ENCODE measurements around the gene SFMBT2.
A peak's percentile ranks its signal among the peaks of the same experiment; 100 is the strongest.

Gene SFMBT2

DNA sequence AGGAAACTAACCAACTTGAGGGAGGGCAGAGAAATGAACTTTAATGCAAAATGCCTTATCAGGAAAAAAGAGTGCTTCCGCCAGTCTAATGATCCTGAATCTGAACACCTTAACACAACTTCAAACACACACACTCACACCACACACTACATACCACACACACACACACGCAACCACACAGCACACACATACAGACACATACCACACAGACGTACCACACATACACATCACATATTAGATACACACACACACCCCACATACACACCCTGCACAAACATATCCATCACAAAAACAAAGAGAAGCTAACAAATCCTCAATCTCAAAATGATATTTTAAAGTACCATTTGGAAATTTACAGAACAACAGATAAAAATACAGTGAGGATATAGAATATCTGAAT lies 175.5 kb downstream of the SFMBT2 start:
- Histone ChIP-seq H3K79me2 (ENCODE audit: insufficient read depth, low read depth) (peaks cover 8% of the 10 kb centered on the region; the same call in 1 of the 2 replicates), H3K4me1 (ENCODE audit: low read depth, poor library complexity, severe bottlenecking) (peaks cover 47% of the 10 kb centered on the region), H3K36me3 (ENCODE audit: insufficient read depth) (no peaks in the 10 kb centered on the region), H3K4me2 (no peak overlapping the region), H3K27ac (no peak overlapping the region), H3K4me3 (IDR thresholded peaks at IDR 0.05; ENCODE audit: insufficient read depth, low read depth, low read length) (no peak overlapping the region), H3K27me3 (ENCODE audit: insufficient read depth, low read depth) (no peaks in the 10 kb centered on the region), H4K20me1 (ENCODE audit: insufficient read depth) (no peaks in the 10 kb centered on the region), H2AFZ (ENCODE audit: low read depth) (no peak overlapping the region), H3K9ac (no peak overlapping the region)
- TF ChIP-seq CTCF (conservative IDR thresholded peaks at IDR 0.05; ENCODE audit: low read depth, low read length): no peak

GRCh38 chr10:7234109-7234508 lies 176.7 kb downstream of the SFMBT2 start:
- no peak overlapping the region for H3K9ac ChIP-seq
- H3K4me3 ChIP-seq (IDR thresholded peaks at IDR 0.05; ENCODE audit: insufficient read depth, low read depth, low read length): no peak overlapping the region
- no peak overlapping the region for H2AFZ ChIP-seq (ENCODE audit: low read depth)
- peaks cover 8% of the 10 kb centered on the region; the same call in 1 of the 2 replicates for H3K79me2 ChIP-seq (ENCODE audit: insufficient read depth, low read depth)
- peaks cover 35% of the 10 kb centered on the region for H3K4me1 ChIP-seq (ENCODE audit: low read depth, poor library complexity, severe bottlenecking)
- H4K20me1 ChIP-seq (ENCODE audit: insufficient read depth): no peaks in the 10 kb centered on the region
- peak overlapping the region; percentile 22; the same call in 1 of the 2 replicates for H3K27ac ChIP-seq
- H3K27me3 ChIP-seq (ENCODE audit: insufficient read depth, low read depth): no peaks in the 10 kb centered on the region
- H3K4me2 ChIP-seq: peak overlapping the region; percentile 29; the same call in 1 of the 2 replicates
- H3K36me3 ChIP-seq (ENCODE audit: insufficient read depth): no peaks in the 10 kb centered on the region
- no peak for TF ChIP-seq CTCF (conservative IDR thresholded peaks at IDR 0.05; ENCODE audit: low read depth, low read length)

DNA sequence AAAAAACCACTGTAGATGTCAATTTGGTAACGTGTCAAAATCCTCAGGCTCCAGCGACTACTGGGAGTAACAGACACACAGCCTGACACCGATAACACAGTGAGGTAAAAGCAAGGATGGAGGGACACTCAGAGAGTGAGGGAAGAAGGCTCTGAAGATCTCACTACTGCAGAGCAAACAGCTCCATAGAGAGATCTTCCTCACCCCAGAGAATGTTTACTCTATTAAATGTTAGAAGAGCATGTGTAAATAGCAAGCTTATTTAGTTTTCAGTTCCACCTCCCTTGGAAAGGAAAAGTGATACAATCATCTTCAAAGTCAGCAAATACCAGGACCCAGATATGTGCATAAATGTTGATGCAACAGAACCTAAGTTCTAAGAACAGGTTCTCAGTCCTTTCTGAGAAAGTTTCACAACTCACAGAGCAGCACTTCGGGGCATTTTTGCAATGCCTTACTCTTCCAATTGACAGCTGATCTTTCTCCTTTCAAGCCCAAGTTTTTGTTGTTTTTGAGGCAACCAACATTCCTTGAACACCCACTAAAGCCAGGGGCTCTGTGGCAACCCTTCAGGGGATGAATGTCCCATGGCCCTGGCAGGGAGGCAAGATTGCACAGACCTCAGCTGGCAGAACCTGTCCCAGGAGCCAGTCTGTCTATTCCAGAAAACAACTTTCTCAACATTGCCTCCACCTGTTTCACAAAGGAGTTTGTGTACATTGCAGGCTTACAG lies 177.4 kb downstream of the SFMBT2 start:
- Histone ChIP-seq H2AFZ (ENCODE audit: low read depth) (no peak overlapping the region), H3K4me3 (IDR thresholded peaks at IDR 0.05; ENCODE audit: insufficient read depth, low read depth, low read length) (no peak overlapping the region), H3K27ac (peak overlapping the region; percentile 22; the same call in 1 of the 2 replicates), H3K4me1 (ENCODE audit: low read depth, poor library complexity, severe bottlenecking) (peaks cover 28% of the 10 kb centered on the region), H3K79me2 (ENCODE audit: insufficient read depth, low read depth) (peaks cover 8% of the 10 kb centered on the region; the same call in 1 of the 2 replicates), H4K20me1 (ENCODE audit: insufficient read depth) (no peaks in the 10 kb centered on the region), H3K4me2 (peak overlapping the region; percentile 29; the same call in 1 of the 2 replicates), H3K27me3 (ENCODE audit: insufficient read depth, low read depth) (no peaks in the 10 kb centered on the region), H3K9ac (no peak overlapping the region), H3K36me3 (ENCODE audit: insufficient read depth) (no peaks in the 10 kb centered on the region)
- TF ChIP-seq CTCF (conservative IDR thresholded peaks at IDR 0.05; ENCODE audit: low read depth, low read length): no peak

DNA sequence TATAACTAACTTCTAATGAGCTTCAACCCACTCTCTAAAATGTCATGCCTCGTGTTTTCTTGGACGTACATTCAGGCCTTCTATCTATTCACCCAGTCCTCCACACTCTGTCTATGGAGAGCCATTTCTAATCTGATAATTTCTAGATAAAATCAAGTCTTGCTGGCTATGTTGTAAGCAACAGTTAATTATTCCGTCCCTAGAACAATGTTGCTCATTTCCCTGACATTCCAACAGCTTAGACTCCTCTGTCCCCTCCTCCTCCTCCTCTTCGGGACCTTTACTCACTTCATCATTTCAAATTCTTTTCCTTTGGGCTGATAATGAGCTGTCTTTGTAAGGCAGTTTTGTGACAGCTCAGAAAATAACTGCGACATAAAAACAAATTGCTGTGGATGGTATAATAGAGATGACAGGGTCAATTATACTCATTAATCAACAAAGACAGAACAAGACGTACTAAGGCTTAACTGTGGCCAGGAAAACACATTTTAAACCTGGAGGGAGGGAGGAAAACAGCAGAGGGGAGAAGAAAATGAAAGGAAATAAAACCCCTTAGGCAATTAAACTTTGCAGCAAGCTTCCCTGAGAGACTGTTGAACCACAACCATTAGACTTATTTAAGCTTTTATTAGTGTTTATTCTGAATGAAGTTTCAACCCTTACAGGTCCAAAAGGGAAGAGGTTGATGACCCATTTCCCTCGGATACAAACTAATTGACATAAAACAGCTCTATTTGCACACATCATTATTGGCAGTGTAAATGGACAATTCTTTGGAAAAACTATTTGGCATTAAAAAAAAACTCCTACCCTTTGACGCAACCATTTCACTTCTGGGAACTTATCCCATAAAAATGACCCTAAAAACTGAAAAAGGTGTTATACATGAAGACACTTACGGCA lies 179.1 kb downstream of the SFMBT2 start:
- Histone ChIP-seq H3K9ac (no peak overlapping the region), H3K27me3 (ENCODE audit: insufficient read depth, low read depth) (no peaks in the 10 kb centered on the region), H4K20me1 (ENCODE audit: insufficient read depth) (no peaks in the 10 kb centered on the region), H3K4me2 (no peak overlapping the region), H2AFZ (ENCODE audit: low read depth) (no peak overlapping the region), H3K79me2 (ENCODE audit: insufficient read depth, low read depth) (peaks cover 5% of the 10 kb centered on the region; the same call in 1 of the 2 replicates), H3K4me1 (ENCODE audit: low read depth, poor library complexity, severe bottlenecking) (peaks cover 28% of the 10 kb centered on the region), H3K27ac (no peak overlapping the region), H3K4me3 (IDR thresholded peaks at IDR 0.05; ENCODE audit: insufficient read depth, low read depth, low read length) (no peak overlapping the region), H3K36me3 (ENCODE audit: insufficient read depth) (0 out of 2 replicates have a peak, but pooled peaks cover 5% of the 10 kb centered on the region)
- no peak for TF ChIP-seq CTCF (conservative IDR thresholded peaks at IDR 0.05; ENCODE audit: low read depth, low read length)

All from KMS-11 (cell line).